Fibroblast of skin of abdomen (primary cell): ENCODE results near the gene TNFRSF8.

Experiments used
- DNase-seq: peaks from one replicate; pipeline ENCODE4 v3.0.0-alpha.2; 2013

The TNFRSF8 gene

GRCh38 chr1:12123172-12123571 is 60.1 kb downstream of the TNFRSF8 start:
- no peak for DNase-seq

- peak; percentile 52 for DNase-seq
Measured at GRCh38 chr1:12124693-12125421, 61.8 kb downstream of the TNFRSF8 start.

GRCh38 chr1:12125422-12126355 is 62.6 kb downstream of the TNFRSF8 start:
- DNase-seq: no peak

- DNase-seq: no peak
Measured at GRCh38 chr1:12126781-12127180, 63.7 kb downstream of the TNFRSF8 start.

- no peak for DNase-seq
Measured at GRCh38 chr1:12127206-12127810, 64.2 kb downstream of the TNFRSF8 start.

- no peak for DNase-seq
Measured at GRCh38 chr1:12128120-12128519, 65.0 kb downstream of the TNFRSF8 start.

- no peak for DNase-seq
Measured at GRCh38 chr1:12129624-12130023, 66.5 kb downstream of the TNFRSF8 start.

GRCh38 chr1:12130466-12131130 is 67.5 kb downstream of the TNFRSF8 start:
- no peak for DNase-seq

- no peak for DNase-seq
Measured at GRCh38 chr1:12132078-12132477, 69.0 kb downstream of the TNFRSF8 start.

- no peak for DNase-seq
Measured at GRCh38 chr1:12134716-12135115, 71.6 kb downstream of the TNFRSF8 start.

- no peak for DNase-seq
Measured at GRCh38 chr1:12135612-12136011, 72.5 kb downstream of the TNFRSF8 start.

- no peak for DNase-seq
Measured at GRCh38 chr1:12136916-12137610, 74.0 kb downstream of the TNFRSF8 start.

GRCh38 chr1:12138196-12139168 is 75.4 kb downstream of the TNFRSF8 start:
- peak; percentile 29 for DNase-seq

- DNase-seq: no peak
Measured at GRCh38 chr1:12140016-12140415, 76.9 kb downstream of the TNFRSF8 start.

- no peak for DNase-seq
Measured at GRCh38 chr1:12140515-12141162, 77.5 kb downstream of the TNFRSF8 start.

GRCh38 chr1:12141163-12141850 is 78.2 kb downstream of the TNFRSF8 start:
- no peak for DNase-seq

- no peak for DNase-seq
Measured at GRCh38 chr1:12142141-12142823, 79.2 kb downstream of the TNFRSF8 start.

- no peak for DNase-seq
Measured at GRCh38 chr1:12142891-12143630, 80.0 kb downstream of the TNFRSF8 start.
